ENCODE results near the gene HOXD3.

HOXD3 gene

DNA sequence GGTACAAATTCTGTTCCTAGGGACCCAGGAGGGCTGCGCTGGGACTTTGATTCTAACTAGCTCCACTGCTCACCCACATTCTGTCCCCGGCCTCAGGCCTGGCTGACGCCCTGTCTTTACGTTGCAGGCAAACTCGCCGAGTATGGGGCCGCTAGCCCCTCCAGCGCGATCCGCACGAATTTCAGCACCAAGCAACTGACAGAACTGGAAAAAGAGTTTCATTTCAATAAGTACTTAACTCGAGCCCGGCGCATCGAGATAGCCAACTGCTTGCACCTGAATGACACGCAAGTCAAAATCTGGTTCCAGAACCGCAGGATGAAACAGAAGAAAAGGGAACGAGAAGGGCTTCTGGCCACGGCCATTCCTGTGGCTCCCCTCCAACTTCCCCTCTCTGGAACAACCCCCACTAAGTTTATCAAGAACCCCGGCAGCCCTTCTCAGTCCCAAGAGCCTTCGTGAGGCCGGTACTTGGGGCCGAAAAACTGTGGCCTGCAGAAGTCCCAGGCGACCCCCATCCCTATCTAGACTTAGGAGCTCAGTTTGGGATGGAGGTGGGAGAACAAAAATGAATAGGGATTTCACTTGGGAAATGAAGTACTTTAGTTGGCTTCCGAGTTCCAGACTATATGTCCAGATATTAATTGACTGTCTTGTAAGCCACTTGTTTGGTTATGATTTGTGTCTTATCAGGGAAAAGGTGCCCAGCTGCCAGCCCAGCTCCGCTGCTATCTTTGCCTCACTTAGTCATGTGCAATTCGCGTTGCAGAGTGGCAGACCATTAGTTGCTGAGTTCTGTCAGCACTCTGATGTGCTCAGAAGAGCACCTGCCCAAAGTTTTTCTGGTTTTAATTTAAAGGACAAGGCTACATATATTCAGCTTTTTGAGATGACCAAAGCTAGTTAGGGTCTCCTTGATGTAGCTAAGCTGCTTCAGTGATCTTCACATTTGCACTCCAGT, 32.9 kb downstream of the HOXD3 start:
- in situ Hi-C loops (cut with MboI; ENCODE audit: low sequenced_read_pairs) = no loop called here

GRCh38 chr2:176192351-176192750, 35.2 kb downstream of the HOXD3 start:
- in situ Hi-C loops (cut with MboI; ENCODE audit: low sequenced_read_pairs) = no loop called here

DNA sequence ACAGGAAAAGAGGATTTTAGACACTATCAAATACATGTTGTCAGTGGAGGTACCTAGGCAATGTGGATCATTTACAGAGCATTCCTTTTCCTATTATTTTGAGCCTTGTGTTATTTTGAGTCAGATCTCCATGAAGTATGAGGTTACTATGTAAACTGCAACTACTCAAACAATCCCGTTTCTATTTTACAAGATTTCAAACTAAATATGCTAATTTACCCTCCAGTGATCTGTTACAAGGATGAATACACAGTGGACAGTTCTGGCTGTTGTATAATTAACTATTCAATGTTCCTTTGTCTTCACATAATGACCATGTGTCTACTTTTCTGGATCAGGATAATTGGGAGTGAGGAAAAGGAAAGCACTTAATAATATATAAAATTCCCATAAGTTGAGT, 35.9 kb downstream of the HOXD3 start:
- in situ Hi-C loops (cut with MboI; ENCODE audit: low sequenced_read_pairs) = no loop called here

GRCh38 chr2:176199902-176200301, 42.8 kb downstream of the HOXD3 start:
- in situ Hi-C loops (cut with MboI; ENCODE audit: low sequenced_read_pairs) = no loop called here

- in situ Hi-C loops (cut with MboI; ENCODE audit: low sequenced_read_pairs) = no loop called here
These were observed 43.9 kb downstream of the HOXD3 start for GRCh38 chr2:176200971-176201370.

GRCh38 chr2:176202491-176202890, 45.4 kb downstream of the HOXD3 start:
- in situ Hi-C loops (cut with MboI; ENCODE audit: low sequenced_read_pairs) = no loop called here

GRCh38 chr2:176205126-176205525, 48.0 kb downstream of the HOXD3 start:
- in situ Hi-C loops (cut with MboI; ENCODE audit: low sequenced_read_pairs) = no loop called here

GRCh38 chr2:176206136-176206535, 49.0 kb downstream of the HOXD3 start:
- in situ Hi-C loops (cut with MboI; ENCODE audit: low sequenced_read_pairs) = no loop called here

DNA sequence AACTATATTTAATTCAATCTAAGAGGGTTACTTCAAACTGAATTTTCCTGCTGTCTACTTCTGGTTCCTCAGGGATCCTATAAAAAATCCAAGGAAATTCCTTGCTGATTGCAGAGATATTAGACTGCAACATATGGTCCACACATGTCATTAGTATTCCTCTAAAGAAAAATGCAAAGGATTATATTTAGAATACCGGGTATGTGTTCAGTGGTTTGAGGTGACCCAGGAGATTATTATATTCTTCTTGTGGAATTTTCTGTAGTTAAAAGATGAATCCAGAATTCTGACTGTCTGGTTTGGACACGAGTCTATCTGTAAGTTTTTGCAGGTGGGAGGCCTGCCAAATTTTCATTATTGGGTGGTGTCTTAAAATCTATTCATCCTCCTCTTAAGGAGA, 49.6 kb downstream of the HOXD3 start:
- in situ Hi-C loops (cut with MboI; ENCODE audit: low sequenced_read_pairs) = no loop called here

DNA sequence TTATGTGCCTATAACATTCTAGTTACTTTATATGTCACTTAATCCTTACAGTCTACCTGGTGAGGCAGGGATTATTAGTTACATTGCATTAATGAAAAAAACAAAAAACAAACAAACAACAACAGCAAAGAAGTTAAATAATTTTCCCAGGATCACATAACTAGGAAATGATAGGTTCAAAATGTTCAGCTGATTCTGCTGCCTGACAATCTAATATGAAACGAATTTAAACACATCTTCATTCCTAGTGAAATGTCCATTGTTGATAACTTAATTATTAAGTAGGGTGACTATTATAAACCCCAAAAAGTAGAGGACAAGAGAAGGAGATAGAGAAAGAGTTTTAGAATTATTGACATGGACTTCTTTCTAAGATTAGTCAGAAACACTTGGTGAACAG, 54.0 kb downstream of the HOXD3 start:
- in situ Hi-C loops (cut with MboI; ENCODE audit: low sequenced_read_pairs) = no loop called here

DNA sequence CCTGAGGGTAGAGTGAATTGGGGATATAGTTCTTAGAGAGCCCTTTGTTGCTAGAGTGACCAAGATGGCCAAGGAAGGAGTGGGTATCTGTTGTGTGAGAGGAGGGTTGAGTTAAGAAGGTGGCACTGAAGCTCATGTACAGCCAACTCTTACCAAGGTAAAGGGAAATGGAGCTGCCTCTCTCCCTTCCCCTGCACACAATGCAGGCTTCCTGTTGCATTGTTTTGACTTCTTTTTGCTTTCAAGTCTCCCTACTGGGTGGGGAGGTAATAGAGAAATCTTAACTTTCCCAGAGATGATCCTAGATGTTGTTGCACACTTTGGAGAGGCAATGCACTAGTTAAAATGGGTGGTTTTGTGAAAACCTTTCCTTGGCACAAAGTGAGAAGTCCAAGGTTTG, 55.2 kb downstream of the HOXD3 start:
- in situ Hi-C loops (cut with MboI; ENCODE audit: low sequenced_read_pairs) = no loop called here

DNA sequence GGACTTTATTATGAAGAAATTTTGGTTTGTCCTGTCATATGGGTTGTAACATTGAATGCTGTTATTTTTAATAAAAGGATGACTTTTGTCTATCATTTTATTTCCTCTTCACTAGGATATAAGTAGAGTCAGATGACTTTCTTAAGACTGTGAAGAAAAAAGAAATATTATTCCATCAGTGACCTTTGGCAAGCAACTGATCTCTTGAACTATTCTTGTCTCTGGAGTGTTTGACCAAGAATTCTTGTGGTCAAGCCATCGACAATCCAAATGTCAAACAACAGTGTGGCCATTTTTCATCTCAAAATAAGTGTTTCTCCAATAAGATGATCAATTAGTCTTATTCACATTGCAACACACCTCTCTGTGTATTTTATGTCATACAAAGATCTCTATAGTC, 56.3 kb downstream of the HOXD3 start:
- in situ Hi-C loops (cut with MboI; ENCODE audit: low sequenced_read_pairs) = no loop called here

All from HL-60/S4 treated with retinoic acid at 250 ng/mL for 4 days and 3 days (cell line).